Loucy (cell line): ENCODE results near the gene IFT81.

ENCODE experiments used
- EZH2phosphoT487 ChIP-seq: fragments of 200-600 bp; IDR thresholded peaks from 2 replicates; pipeline ENCODE4 v1.6.1; 2018; ENCODE audit warnings: antibody characterized with exemption, mild to moderate bottlenecking, moderate library complexity, borderline replicate concordance
- TF ChIP-seq, protein P1 (sequence below): fragments of 200-600 bp; sonication (generic); conservative IDR thresholded peaks from 2 replicates; pipeline ENCODE4 v1.5.1; 2014; ENCODE audit warnings: mild to moderate bottlenecking, antibody characterized with exemption, low read length

DNA sequence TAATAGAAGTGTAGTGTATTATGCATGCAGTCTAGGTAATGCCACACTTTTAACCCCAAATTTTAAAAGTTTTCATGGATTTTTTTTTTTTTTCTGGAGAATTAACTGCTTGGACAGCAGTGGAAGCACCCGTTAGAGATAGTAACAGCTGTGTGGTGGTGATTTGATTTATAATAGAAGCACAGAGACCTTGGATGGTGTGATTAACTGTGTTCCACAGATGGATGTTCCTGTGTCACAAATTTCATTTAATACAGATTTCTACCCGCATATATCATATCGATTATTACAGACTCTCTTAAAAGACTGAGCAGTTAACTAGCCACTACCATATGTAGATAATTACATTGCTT lies 47.0 kb downstream of the IFT81 start:
- TF ChIP-seq, protein P1, sequence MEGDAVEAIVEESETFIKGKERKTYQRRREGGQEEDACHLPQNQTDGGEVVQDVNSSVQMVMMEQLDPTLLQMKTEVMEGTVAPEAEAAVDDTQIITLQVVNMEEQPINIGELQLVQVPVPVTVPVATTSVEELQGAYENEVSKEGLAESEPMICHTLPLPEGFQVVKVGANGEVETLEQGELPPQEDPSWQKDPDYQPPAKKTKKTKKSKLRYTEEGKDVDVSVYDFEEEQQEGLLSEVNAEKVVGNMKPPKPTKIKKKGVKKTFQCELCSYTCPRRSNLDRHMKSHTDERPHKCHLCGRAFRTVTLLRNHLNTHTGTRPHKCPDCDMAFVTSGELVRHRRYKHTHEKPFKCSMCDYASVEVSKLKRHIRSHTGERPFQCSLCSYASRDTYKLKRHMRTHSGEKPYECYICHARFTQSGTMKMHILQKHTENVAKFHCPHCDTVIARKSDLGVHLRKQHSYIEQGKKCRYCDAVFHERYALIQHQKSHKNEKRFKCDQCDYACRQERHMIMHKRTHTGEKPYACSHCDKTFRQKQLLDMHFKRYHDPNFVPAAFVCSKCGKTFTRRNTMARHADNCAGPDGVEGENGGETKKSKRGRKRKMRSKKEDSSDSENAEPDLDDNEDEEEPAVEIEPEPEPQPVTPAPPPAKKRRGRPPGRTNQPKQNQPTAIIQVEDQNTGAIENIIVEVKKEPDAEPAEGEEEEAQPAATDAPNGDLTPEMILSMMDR = no peak
- TF ChIP-seq EZH2phosphoT487 = no peak
